H7 (cell line): ENCODE results near the gene CLSTN2. TPM values are rescaled to one million over a fixed set of nuclear protein-coding genes. Genes with fewer than 3 reads are reported as not detected.
A peak's percentile ranks its signal among the peaks of the same experiment; 100 is the strongest.

Source experiments
- DNase-seq: peaks from one replicate; pipeline ENCODE4 v3.0.0; 2012
- H3K27me3 ChIP-seq: 2 replicates; pipeline ENCODE4 v1.6.0; 2011; ENCODE audit warnings: mild to moderate bottlenecking, low read length; ENCODE audit not compliant: control insufficient read depth, insufficient read depth
- H3K36me3 ChIP-seq: replicated peaks from 2 replicates; pipeline ENCODE4 v1.5.1; 2011; ENCODE audit warnings: low read length; ENCODE audit not compliant: control insufficient read depth, insufficient read depth
- H3K4me3 ChIP-seq: 2 replicates; pipeline ENCODE4 v1.5.1; 2011; ENCODE audit warnings: low read depth, mild to moderate bottlenecking, control low read depth, low read length, moderate library complexity; ENCODE audit not compliant: insufficient read depth
- total RNA-seq: library from RNA; depleted of rRNA; stranded (reverse); fragments of >200 nt; shearing (Covaris generic); gene quantifications from 2 replicates; pipeline ENCODE4 v1.2.3, GENCODE V29; 2014

CLSTN2 gene
- total RNA-seq, 1 experiment from 2014 or later = 0.10 TPM

DNA sequence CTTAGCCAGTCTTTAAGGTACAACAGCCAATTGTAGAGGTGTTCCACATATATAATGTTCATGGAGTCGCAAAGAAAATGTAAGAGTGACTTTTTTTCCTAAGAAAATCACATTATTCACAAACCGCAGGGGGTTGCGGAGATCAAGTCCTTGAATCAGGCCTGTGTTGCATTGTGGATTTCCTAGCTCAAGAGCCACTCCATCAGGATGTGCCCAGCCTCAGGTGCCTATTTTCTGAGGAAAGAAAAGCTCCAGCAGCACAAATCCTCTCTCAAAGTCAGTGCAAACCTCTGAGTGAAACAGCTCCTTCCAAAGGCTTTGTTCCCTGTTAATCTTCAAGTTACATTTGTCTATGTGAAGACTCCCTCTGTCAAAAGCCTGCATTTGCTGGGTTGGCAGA is 349.4 kb downstream of the CLSTN2 start:
- H3K36me3 ChIP-seq = no peaks in the 10 kb centered on the region
- H3K4me3 ChIP-seq = no peak overlapping the region
- no peaks in the 10 kb centered on the region for H3K27me3 ChIP-seq
- no peak for DNase-seq

DNA sequence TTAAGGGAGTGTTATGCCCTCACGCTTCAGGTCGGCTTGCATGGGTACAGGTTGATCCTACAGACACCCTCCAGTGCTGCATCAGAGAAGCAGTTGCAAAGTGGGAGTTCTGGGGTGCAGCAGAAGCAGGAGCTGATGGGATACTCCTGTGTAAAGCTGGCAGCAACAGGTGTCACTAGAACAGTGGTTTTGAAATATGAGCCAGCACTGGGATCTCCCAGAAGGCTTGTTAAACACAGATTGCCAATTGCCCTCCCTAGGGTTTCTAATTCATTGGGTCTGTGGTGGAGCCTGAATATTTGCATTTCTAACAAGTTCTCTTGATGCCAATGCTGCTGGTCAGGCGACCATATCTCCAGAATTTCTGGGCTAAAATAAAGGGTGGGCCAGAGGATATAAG is 350.4 kb downstream of the CLSTN2 start:
- H3K27me3 ChIP-seq = no peaks in the 10 kb centered on the region
- no peaks in the 10 kb centered on the region for H3K36me3 ChIP-seq
- no peak for DNase-seq
- no peak overlapping the region for H3K4me3 ChIP-seq

- no peak for DNase-seq
- Histone ChIP-seq H3K36me3 (no peaks in the 10 kb centered on the region), H3K4me3 (no peak overlapping the region), H3K27me3 (no peaks in the 10 kb centered on the region)
Observed at GRCh38 chr3:140288595-140288994, 353.6 kb downstream of the CLSTN2 start.

- no peak for DNase-seq
- no peak overlapping the region for H3K4me3 ChIP-seq
Observed at GRCh38 chr3:140290105-140290504, 355.1 kb downstream of the CLSTN2 start.

DNA sequence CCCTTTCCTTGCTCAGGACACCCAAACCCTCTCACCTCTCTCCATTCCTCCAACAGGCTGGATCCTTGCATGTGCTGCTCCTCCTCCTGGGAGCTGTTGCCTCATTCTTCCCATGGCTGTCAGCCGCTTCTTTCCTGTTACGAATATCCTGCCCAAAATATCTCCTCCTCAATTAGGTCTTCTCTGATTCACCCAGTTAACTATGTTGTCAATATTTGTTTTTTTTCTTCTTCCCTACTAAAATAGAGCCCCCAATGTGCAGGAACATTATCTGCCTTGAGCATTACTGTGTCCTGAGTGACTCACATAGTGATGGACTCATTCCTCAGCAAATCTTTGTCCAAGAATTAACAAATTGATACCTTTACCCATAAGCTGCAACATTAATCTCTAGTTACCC is 357.2 kb downstream of the CLSTN2 start:
- Histone ChIP-seq H3K36me3 (no peaks in the 10 kb centered on the region), H3K4me3 (no peak overlapping the region), H3K27me3 (no peaks in the 10 kb centered on the region)
- no peak for DNase-seq

More at GRCh38 chr3:140290105-140290504, 355.1 kb downstream of the CLSTN2 start:
- Histone ChIP-seq H3K27me3 (no peaks in the 10 kb centered on the region), H3K36me3 (no peaks in the 10 kb centered on the region)

- DNase-seq = no peak
- no peaks in the 10 kb centered on the region for H3K36me3 ChIP-seq
- no peak overlapping the region for H3K4me3 ChIP-seq
- H3K27me3 ChIP-seq = no peaks in the 10 kb centered on the region
Observed at GRCh38 chr3:140292684-140293083, 357.7 kb downstream of the CLSTN2 start.

DNA sequence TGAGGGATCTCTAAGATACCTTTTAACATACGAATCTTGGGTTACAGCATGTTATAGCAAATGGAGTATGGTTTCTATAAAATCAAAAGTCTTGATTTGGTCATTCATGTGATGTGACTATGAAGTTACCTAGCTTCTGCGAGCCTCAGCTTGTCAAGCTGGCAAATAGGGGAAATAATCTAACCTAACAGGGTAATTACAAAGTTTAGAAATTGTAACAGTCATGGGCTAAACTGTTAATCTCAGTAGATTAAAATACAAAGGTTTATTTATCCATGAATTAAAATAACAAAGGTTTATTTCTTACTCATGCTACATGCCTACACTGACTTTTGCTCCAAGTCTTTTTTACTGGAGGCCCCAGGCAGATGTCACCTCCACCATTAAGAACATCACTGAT is 359.1 kb downstream of the CLSTN2 start:
- H3K36me3 ChIP-seq = no peaks in the 10 kb centered on the region
- no peaks in the 10 kb centered on the region for H3K27me3 ChIP-seq
- no peak for DNase-seq
- no peak overlapping the region for H3K4me3 ChIP-seq

DNA sequence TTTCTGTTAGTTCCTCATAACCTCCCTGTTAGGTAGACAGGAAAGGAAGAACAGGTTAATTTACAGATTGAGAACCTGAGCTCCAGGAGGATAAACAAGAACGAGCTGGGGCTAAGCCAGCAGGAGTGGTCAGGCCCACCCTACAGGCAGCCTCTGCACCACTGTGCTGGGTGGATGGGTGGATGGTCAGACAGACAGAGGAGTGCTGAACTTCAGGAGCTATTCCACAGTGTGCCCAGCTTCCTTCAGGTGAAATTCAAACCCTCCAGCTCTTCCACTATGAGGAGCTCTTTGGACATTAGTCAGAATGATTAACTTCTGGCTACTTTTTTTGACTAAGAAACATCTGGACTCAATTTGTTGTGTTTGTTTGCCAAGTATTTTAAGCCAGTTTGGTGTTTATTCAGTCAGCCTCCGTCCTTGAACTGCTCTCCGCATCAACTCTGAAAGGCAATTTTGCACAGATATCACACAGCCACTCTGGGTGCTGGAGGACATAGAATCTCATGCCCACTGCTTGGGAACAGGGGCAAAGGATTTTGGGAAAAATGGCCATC is 361.9 kb downstream of the CLSTN2 start:
- no peak for DNase-seq
- H3K36me3 ChIP-seq = no peaks in the 10 kb centered on the region
- no peaks in the 10 kb centered on the region for H3K27me3 ChIP-seq
- H3K4me3 ChIP-seq = no peak overlapping the region

GRCh38 chr3:140298043-140298442 is 363.1 kb downstream of the CLSTN2 start:
- no peaks in the 10 kb centered on the region for H3K36me3 ChIP-seq
- no peak for DNase-seq
- no peak overlapping the region for H3K4me3 ChIP-seq
- H3K27me3 ChIP-seq = no peaks in the 10 kb centered on the region

GRCh38 chr3:140298569-140299070 is 363.6 kb downstream of the CLSTN2 start:
- Histone ChIP-seq H3K36me3 (no peaks in the 10 kb centered on the region), H3K4me3 (no peak overlapping the region), H3K27me3 (no peaks in the 10 kb centered on the region)
- DNase-seq = peak; percentile 36

DNA sequence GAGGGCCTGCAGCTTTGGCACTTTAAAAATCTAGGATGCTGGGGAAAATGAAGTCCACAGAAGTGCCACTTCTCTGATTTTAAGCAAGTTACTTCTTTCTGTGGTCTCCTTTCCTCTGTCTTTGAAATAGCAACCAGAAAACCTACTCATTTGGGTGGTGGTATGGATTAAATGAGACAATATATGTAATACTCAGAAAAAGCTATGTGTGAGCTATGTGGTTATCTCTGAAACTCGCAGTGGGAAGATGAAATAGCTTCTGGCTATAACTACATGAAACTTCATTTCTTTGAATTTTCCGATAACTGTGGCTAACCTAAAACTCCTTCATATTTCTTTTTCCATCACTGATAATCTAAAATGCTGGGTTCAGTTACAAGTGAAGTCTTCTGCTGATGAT is 368.9 kb downstream of the CLSTN2 start:
- DNase-seq = no peak
- H3K27me3 ChIP-seq = no peaks in the 10 kb centered on the region
- no peaks in the 10 kb centered on the region for H3K36me3 ChIP-seq
- no peak overlapping the region for H3K4me3 ChIP-seq

DNA sequence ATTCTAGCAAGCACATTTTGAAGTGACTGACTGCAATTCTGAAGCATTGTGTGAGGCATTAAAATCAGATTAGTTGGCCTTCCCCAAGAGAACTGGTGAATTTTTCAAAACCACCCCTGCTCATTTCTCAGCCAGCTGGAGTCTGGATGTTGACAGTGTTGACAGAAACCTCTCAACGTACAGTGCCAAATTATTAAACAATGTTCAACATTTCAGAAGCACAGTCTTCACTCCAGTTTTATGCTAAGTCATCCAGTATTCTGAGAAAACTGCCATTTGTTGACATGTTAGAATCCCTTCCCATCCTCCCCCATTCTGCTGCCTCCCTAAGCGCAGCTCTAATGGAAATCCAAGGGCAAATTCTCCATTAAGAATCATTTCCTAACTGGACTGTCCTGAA is 373.6 kb downstream of the CLSTN2 start:
- Histone ChIP-seq H3K4me3 (no peak overlapping the region), H3K36me3 (no peaks in the 10 kb centered on the region), H3K27me3 (no peaks in the 10 kb centered on the region)
- DNase-seq = no peak

DNA sequence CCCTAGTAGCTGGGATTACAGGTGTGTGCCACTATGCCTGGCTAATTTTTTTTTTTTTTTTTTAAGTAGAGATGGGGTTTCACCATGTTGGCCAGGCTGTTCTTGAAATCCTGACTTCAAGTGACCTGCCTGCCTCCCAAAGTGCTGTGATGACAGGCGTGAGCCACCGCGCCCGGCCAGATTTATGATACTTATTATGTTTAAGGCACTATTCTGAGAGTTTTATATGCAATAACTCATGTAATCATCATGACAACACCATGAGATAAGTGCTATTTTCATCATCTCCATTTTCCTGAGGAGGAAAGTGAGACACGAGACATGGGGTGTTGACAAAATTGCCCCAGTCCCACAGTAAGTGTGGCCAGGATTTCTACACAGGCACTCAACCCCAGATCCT is 376.4 kb downstream of the CLSTN2 start:
- Histone ChIP-seq H3K27me3 (no peaks in the 10 kb centered on the region), H3K36me3 (no peaks in the 10 kb centered on the region), H3K4me3 (no peak overlapping the region)
- DNase-seq = no peak

- peak; percentile 8 for DNase-seq
- no peaks in the 10 kb centered on the region for H3K36me3 ChIP-seq
- no peak overlapping the region for H3K4me3 ChIP-seq
- no peaks in the 10 kb centered on the region for H3K27me3 ChIP-seq
Observed at GRCh38 chr3:140315955-140316354, 381.0 kb downstream of the CLSTN2 start.

DNA sequence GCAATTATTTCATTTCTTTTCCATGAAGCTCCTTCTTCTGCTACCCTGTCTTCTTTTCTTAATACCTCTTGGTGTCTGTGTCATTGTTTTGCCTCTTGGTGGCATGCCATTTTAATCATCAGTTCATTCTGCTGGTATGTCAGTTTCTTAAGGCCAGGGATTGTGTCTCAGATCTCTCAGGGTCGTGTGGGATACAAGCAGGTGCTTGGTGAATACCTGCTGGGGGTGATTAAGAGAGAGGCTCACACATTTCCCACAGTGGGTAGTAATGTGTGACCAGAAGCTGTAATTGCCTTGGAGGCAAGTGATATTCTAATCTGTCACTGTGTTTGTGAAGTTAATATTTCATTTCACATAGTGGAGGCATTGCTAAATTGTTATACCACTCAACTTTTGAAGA is 381.5 kb downstream of the CLSTN2 start:
- H3K36me3 ChIP-seq = no peaks in the 10 kb centered on the region
- no peak overlapping the region for H3K4me3 ChIP-seq
- no peaks in the 10 kb centered on the region for H3K27me3 ChIP-seq
- no peak for DNase-seq

DNA sequence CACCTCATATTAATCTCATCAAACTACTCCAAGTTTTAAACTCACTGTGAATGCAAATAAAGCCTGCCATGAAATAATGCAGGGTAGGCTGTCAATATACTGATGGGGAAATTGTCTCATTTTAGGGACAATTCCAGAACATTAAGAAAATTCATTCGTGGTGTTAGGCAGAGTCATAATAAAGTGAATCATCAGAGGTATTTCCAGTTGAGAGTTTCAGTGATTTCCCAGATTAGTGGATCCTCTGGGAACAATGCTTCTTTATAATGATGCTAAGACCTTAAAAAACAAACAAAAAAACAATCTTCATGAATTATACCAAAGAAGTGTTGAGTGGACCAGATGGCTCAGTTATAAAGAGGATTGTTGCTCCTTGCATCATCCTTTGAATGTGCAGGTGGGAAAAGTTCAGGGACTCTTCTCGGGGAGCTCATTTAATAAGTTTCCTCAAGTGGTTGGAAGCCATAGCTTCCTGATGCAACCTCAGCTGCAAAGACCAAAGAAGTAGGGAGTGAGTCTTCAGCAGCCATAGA is 381.9 kb downstream of the CLSTN2 start:
- H3K36me3 ChIP-seq = no peaks in the 10 kb centered on the region
- no peak overlapping the region for H3K4me3 ChIP-seq
- DNase-seq = no peak
- H3K27me3 ChIP-seq = no peaks in the 10 kb centered on the region; the same call in 1 of the 2 replicates
